OCI-LY7 (cell line): ENCODE measurements around the gene ANTXR1.

Source experiments
- CTCF ChIP-seq: fragments of 200-600 bp; sonication (generic); conservative IDR thresholded peaks from 2 replicates; pipeline ENCODE4 v1.5.1; 2014; ENCODE audit warnings: mild to moderate bottlenecking, antibody characterized with exemption, low read length, moderate library complexity, mixed read lengths
- EZH2phosphoT487 ChIP-seq: fragments of 200-600 bp; sonication (generic); IDR thresholded peaks from 2 replicates; pipeline ENCODE4 v1.6.1; 2018; ENCODE audit warnings: low read depth, borderline replicate concordance, mild to moderate bottlenecking, mixed run types, antibody characterized with exemption, low read length, moderate library complexity, mixed read lengths

GRCh38 chr2:69083235-69083748 lies 70.3 kb downstream of the ANTXR1 start:
- TF ChIP-seq CTCF (no peak), EZH2phosphoT487 (no peak)
